SJCRH30 (cell line): ENCODE data around the gene SYTL1. TPM values are rescaled to one million over a fixed set of nuclear protein-coding genes. Genes with fewer than 3 reads are reported as not detected.
A peak's percentile ranks its signal among the peaks of the same experiment; 100 is the strongest.

Experiments
- DNase-seq, 2 experiments: peaks; one replicate each; pipeline ENCODE4 v3.0.0-alpha.2; 2015 to 2020
- H3K27ac ChIP-seq: fragments of 250-450 bp; sonication (Bioruptor Pico); 2 replicates; pipeline ENCODE4 v1.5.1; 2020; ENCODE audit warnings: mild to moderate bottlenecking, moderate library complexity
- H3K27me3 ChIP-seq: fragments of 250-450 bp; sonication (Bioruptor Pico); 2 replicates; pipeline ENCODE4 v1.5.1; 2020; ENCODE audit warnings: mild to moderate bottlenecking, moderate library complexity
- H3K36me3 ChIP-seq: fragments of 250-450 bp; sonication (Bioruptor Pico); 2 replicates; pipeline ENCODE4 v1.5.1; 2020; ENCODE audit warnings: mild to moderate bottlenecking, moderate library complexity
- H3K4me1 ChIP-seq: fragments of 250-450 bp; sonication (Bioruptor Pico); 2 replicates; pipeline ENCODE4 v1.5.1; 2020; ENCODE audit warnings: mild to moderate bottlenecking, moderate library complexity
- H3K4me3 ChIP-seq: fragments of 250-450 bp; sonication (Bioruptor Pico); 2 replicates; pipeline ENCODE4 v1.5.1; 2020; ENCODE audit warnings: mild to moderate bottlenecking, moderate library complexity
- H3K9me3 ChIP-seq: fragments of 250-450 bp; sonication (Bioruptor Pico); replicated peaks from 2 replicates; pipeline ENCODE4 v1.5.1; 2020; ENCODE audit warnings: mild to moderate bottlenecking, moderate library complexity
- total RNA-seq: library from RNA; depleted of rRNA; stranded (reverse); fragments of >200 nt; shearing (Covaris generic); gene quantifications from 2 replicates; pipeline ENCODE4 v1.2.3, GENCODE V29; 2014

SYTL1 gene
- total RNA-seq, 1 experiment from 2014 or later: 0.47 TPM

DNA sequence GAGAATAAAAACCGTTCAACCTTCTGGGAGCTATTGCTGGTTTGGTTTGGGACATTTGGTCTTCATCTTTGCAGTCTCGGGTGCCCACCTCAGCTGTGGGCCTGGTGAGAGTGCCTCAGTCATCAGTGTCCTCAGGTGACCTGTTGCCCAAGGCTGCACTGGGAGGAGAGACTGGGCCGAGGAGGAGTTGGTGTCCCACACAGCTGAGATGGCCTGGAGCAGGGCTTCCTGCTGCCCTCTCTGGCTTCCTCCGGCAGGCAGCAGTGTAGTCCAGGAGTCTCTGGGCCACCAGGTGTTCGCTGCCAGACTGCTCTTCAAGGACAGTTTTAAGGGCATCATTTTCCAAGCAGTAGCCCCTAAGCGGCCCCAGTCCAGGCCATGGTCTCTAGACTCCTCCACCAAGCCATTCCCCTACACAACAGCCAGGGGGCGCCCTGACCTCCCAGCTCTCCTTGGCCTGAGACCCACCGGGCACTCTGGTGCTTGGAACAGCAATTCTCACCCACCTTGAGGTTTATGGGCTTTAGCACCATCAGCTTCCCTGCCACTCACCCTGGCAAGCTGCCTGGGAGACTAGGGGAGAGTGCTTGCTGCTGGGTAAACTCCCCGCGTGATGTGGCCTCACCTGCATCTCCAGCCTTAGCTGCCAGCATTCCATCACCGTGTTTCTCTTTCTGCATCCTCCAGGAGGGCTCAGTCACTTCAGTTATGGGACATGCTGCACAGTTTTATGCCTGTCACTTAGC is 9.1 kb upstream of the SYTL1 start:
- DNase-seq: peak; percentile 55 to 77
- Histone ChIP-seq H3K4me3 (no peak overlapping the region), H3K9me3 (no peaks in the 10 kb centered on the region), H3K36me3 (peaks cover 26% of the 10 kb centered on the region), H3K27ac (no peak overlapping the region), H3K27me3 (no peaks in the 10 kb centered on the region), H3K4me1 (no peaks in the 10 kb centered on the region)

DNA sequence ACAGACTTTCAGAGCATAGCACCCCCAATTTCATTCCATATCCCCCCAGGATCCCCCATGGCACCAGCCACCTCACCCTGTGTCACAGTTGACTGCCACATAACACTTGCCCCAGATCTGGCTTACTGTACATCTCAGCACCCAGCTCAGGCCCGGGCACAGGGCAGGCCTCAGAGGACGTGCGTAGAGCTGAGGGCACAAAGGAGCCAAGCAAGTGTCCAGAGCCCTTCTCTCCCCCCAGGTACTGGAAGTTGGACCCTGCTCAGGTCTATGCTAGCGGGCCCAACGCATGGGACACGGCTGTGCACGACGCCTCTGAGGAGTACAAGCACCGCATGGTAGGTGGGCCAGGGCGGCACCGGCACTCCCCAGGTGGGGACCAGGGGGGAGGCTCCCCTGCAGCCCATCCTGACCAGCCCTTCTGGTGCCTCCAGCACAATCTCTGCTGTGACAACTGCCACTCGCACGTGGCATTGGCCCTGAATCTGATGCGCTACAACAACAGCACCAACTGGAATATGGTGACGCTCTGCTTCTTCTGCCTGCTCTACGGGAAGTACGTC is 8.0 kb upstream of the SYTL1 start:
- Histone ChIP-seq H3K36me3 (peaks cover 22% of the 10 kb centered on the region), H3K4me1 (no peaks in the 10 kb centered on the region), H3K27ac (no peak overlapping the region), H3K27me3 (no peaks in the 10 kb centered on the region), H3K4me3 (no peak overlapping the region), H3K9me3 (no peaks in the 10 kb centered on the region)
- no peak for DNase-seq

DNA sequence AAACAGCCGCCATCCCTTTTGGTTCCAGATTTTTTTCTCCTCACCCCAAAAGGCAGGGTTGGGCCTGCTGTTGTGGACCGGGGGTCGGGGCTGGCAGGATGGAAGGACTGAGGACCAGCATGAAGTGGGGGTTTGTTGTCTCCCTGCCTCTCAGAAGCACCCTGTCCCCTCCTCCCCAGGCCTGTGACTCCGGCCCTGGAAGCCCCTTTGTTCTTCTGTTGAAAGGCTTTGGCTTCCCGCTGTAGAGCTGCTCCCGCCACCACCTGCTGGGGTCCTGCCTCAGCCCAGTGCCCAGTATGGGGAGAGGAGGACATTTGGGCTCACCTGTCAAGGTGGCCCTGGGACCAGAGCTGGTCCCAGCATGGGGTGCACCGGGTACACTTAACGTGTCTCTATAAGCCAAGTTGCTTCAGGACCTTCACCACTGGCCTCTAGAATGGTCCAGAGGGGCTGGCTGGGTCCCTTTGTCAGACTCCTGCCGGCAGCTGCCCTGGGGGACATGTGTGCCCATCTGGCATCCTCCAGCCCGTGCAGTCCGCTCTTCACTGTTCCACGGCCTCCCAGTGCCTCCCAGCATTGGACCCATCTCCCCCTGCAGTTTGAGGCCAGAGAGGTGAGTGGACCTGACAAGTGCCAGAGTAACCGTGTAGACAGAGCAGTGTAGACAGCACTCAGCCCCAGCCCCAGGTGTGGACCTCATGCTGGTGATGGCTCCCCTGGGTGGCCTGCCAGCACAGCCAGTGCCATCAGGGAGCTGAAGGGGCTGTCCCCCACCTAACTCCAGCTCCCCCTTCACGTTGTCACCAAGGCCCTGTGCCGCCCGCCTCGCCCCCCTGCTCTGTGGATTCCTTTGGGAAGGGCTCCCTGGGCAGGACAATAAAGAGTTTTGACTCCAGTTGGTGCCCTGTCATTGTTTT is 6.1 kb upstream of the SYTL1 start:
- Histone ChIP-seq H3K36me3 (peaks cover 17% of the 10 kb centered on the region), H3K4me1 (peaks cover 3% of the 10 kb centered on the region), H3K27ac (no peak overlapping the region), H3K27me3 (no peaks in the 10 kb centered on the region), H3K9me3 (no peaks in the 10 kb centered on the region), H3K4me3 (no peak overlapping the region)
- DNase-seq: no peak

DNA sequence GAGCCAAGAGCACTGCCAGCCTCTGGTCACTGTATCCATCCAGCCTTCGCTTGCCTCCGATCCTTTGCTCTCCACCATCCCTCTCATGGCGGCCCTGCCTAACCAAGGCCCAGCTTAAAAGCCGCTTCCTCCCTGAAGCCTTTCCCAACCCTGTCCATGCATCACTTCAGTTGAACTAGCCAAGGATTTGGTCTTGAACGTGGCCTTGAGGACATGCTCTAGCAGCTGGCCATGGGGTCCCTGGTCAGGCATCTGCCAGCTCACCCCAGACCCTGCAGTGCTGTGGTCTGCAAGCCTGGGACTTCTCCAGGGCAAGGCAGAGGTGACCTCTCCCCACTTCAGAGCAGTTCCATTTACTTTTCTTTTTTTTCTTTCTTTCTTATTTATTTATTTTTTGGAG is 5.1 kb upstream of the SYTL1 start:
- Histone ChIP-seq H3K4me3 (no peak overlapping the region), H3K36me3 (peaks cover 17% of the 10 kb centered on the region)
- no peak for DNase-seq

DNA sequence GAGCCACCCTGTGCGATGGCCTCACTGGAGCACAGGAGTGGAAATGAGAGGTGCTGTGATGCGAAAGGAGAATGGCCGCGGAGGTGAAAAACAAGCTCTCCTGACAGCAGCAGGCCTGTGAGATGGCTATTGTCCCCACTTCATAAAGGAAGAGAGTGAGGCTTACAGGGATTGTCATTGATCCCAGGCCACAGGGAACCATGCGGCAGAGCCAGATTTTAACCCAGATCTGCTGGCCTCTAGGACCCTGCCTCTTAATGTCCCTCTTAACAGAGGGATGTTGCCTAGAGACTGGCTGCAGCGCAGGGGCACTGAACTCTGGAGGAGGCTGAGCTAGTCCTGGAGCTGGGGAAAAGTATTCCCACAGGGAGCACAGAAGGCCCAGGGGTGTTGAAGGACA is 3.1 kb upstream of the SYTL1 start:
- H3K27ac ChIP-seq: no peak overlapping the region
- no peak overlapping the region for H3K4me3 ChIP-seq
- no peak for DNase-seq
- H3K27me3 ChIP-seq: no peaks in the 10 kb centered on the region
- H3K36me3 ChIP-seq: peaks cover 5% of the 10 kb centered on the region
- no peaks in the 10 kb centered on the region for H3K9me3 ChIP-seq
- H3K4me1 ChIP-seq: peaks cover 28% of the 10 kb centered on the region

More for the DNA sequence above, 5.1 kb upstream of the SYTL1 start:
- Histone ChIP-seq H3K9me3 (no peaks in the 10 kb centered on the region), H3K4me1 (peaks cover 12% of the 10 kb centered on the region), H3K27me3 (no peaks in the 10 kb centered on the region), H3K27ac (no peak overlapping the region)

DNA sequence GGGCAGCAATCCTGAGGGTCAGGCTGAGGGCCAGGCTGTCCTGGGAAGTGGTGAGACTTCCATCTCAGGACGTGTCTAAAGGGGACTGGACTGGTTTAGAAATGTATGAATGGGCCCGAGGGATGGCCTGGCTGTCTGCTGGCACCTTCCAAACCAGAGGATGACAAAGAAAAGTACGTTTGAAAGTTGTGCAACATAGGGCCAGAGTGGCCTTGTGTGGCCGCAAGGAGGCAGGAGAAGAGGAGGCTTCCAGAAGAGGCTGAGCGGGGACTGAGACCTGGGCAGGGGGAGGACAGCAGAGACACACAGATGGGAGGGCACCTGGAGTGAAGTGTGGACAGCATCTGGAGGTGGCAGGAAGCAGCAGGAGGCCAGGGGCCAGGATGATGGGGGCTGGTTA is 2.6 kb upstream of the SYTL1 start:
- no peak for DNase-seq
- peaks cover 28% of the 10 kb centered on the region for H3K4me1 ChIP-seq
- no peaks in the 10 kb centered on the region for H3K9me3 ChIP-seq
- H3K4me3 ChIP-seq: no peak overlapping the region
- peaks cover 1% of the 10 kb centered on the region for H3K36me3 ChIP-seq
- no peaks in the 10 kb centered on the region for H3K27me3 ChIP-seq
- H3K27ac ChIP-seq: no peak overlapping the region

DNA sequence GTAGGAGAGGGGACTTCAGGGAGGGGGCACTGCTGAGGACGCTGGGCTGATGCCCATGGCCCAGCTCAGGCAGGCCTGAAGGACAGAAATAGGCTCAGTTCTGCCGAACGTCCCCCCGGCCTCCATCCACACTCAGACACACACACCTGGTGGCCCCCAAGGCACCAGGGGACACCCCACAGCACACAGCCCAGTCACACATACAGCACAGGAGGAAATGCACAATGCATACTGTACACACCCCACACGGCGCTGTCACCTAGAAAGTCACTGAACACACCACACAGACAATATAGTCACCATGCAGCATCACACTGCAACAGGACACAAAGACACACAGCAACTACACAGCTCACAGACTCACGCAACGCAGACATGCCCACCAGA is 562 bp downstream of the SYTL1 start:
- Histone ChIP-seq H3K27me3 (no peaks in the 10 kb centered on the region), H3K27ac (no peak overlapping the region), H3K4me3 (no peak overlapping the region), H3K4me1 (peaks cover 28% of the 10 kb centered on the region), H3K36me3 (no peaks in the 10 kb centered on the region), H3K9me3 (no peaks in the 10 kb centered on the region)
- no peak for DNase-seq

DNA sequence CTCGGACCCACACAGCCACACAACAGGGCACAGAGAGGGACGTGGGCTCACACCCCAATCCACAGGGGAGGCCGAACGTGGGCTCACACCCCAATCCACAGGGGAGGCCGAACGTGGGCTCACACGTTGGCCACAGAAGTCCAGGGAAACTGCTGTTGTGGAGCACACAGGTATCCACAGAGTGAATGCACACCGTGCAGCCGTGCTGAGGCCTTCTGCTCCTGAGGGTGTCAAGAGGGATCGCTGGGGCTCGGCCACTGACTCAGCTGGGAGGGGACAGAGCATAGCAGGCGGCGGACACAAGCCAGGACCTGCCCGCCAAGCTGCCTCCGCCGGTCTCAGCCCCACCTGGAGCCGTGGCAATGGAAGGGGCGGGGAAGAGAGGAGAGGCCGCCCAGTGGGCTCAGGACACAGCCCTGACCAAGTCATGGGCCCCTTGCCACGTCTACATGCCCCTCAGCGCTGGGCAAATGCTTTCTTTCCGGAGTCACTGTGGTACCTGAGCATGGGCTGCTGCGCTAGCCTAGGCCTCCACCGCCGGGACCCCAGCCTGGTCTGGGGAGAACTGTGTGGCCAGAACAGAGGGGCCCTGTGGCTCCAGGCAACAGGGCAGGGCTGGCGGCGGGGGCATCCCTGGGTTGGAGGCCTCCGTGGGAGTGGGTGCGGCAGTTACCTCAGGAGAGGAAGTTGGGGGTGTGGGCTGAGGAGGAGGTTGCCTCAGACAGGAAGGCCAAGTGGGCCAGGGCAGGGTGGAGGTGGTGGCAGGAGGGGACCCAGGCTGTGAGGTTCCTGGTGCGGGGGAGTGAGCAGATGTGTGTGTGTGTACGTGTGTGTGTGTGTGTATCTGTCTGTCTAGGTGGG is 1.2 kb downstream of the SYTL1 start:
- Histone ChIP-seq H3K36me3 (no peaks in the 10 kb centered on the region), H3K9me3 (no peaks in the 10 kb centered on the region), H3K27me3 (no peaks in the 10 kb centered on the region), H3K27ac (no peak overlapping the region), H3K4me1 (peaks cover 28% of the 10 kb centered on the region), H3K4me3 (peak overlapping the region; percentile 13; the same call in 1 of the 2 replicates)
- peak; percentile 43 to 44 for DNase-seq

DNA sequence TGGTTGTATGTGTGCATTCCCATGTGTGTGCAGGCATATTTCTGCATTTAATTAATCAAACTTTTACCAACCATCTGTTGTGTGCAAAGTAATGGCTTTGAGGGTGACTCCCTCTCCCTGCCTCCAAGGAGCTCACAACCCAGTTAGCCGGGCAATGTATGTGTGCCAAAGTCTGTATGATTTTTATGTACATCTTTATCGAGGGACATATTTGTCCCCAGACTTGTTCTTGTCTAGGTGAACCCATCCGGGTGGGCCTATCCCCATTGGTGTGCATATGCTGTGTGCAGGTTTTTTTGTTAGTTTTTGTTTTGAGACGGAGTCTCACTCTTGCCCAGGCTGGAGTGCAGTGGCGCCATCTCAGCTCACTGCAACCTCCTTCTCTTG is 1.8 kb downstream of the SYTL1 start:
- Histone ChIP-seq H3K4me1 (peaks cover 28% of the 10 kb centered on the region), H3K36me3 (no peaks in the 10 kb centered on the region), H3K9me3 (no peaks in the 10 kb centered on the region), H3K27me3 (no peaks in the 10 kb centered on the region), H3K27ac (no peak overlapping the region), H3K4me3 (no peak overlapping the region)
- DNase-seq: no peak

DNA sequence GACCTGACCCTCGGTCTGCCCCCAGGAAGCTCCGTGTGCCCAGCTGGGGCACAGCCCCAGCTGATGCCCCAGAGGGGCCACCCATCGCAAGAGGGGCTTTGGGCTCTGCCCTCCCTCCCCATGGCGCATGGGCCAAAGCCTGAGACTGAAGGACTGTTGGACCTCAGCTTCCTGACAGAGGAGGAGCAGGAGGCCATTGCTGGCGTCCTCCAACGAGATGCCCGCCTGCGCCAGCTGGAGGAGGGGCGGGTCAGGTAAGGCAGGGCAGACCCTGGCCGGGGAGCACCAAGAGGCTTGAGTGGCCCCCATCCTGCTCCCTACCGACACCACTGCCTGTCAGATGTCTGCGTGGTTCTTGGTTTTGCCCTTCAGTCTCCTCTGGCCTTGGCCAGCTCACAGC is 3.5 kb downstream of the SYTL1 start:
- Histone ChIP-seq H3K27ac (no peak overlapping the region), H3K4me3 (no peak overlapping the region), H3K9me3 (no peaks in the 10 kb centered on the region), H3K4me1 (peaks cover 28% of the 10 kb centered on the region), H3K36me3 (no peaks in the 10 kb centered on the region), H3K27me3 (no peaks in the 10 kb centered on the region)
- DNase-seq: no peak

DNA sequence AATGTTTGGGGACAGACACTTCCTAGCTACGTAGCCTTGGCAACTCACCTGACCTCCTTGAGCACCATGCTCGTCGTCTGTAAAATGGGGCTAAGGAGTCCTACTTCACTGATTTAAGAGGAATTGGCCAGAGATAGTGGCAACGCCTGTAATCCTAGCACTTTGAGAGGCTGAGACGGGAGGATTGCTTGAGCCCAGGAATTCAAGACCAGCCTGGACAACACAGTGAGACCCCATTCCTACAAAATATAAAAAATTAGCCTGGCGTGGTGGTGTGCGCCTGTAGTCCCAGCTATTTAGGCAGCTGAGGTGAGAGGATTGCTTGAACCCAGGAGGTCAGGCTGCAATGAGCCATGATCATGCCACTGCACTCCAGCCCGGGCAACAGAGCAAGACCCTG is 4.5 kb downstream of the SYTL1 start:
- Histone ChIP-seq H3K27me3 (no peaks in the 10 kb centered on the region), H3K9me3 (no peaks in the 10 kb centered on the region)

DNA sequence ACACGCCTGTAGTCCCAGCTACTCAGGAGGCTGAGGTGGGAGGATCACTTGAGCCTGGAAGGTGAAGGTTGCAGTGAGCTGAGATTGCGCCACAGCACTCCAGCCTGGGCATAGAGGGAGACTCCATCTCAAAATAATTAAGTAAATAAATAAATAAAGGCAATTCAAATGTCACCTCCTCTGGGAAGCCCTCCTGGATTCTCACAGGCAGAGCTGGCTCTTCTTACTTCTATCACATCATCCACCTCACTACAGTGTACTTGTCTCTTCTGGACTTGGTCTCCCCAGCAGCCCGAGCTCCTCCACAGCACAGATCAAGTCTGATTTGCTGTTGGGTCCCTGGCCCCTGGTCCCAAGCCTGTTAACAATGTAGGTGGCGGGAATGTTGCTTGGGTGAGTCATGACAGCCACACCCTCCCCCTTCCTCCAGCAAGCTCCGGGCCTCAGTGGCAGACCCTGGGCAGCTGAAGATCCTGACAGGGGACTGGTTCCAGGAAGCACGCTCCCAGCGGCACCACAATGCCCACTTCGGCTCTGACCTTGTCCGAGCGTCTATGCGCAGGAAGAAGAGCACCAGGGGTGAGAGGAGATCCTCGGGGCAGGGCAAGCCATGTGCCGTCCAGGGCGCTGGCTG is 5.3 kb downstream of the SYTL1 start:
- Histone ChIP-seq H3K4me3 (no peak overlapping the region), H3K9me3 (no peaks in the 10 kb centered on the region), H3K36me3 (no peaks in the 10 kb centered on the region), H3K27me3 (no peaks in the 10 kb centered on the region), H3K4me1 (peaks cover 12% of the 10 kb centered on the region; the same call in 1 of the 2 replicates), H3K27ac (no peak overlapping the region)
- no peak for DNase-seq

More for the DNA sequence above, 4.5 kb downstream of the SYTL1 start:
- Histone ChIP-seq H3K4me3 (no peak overlapping the region), H3K27ac (no peak overlapping the region), H3K36me3 (no peaks in the 10 kb centered on the region), H3K4me1 (peaks cover 19% of the 10 kb centered on the region; the same call in 1 of the 2 replicates)
- no peak for DNase-seq

DNA sequence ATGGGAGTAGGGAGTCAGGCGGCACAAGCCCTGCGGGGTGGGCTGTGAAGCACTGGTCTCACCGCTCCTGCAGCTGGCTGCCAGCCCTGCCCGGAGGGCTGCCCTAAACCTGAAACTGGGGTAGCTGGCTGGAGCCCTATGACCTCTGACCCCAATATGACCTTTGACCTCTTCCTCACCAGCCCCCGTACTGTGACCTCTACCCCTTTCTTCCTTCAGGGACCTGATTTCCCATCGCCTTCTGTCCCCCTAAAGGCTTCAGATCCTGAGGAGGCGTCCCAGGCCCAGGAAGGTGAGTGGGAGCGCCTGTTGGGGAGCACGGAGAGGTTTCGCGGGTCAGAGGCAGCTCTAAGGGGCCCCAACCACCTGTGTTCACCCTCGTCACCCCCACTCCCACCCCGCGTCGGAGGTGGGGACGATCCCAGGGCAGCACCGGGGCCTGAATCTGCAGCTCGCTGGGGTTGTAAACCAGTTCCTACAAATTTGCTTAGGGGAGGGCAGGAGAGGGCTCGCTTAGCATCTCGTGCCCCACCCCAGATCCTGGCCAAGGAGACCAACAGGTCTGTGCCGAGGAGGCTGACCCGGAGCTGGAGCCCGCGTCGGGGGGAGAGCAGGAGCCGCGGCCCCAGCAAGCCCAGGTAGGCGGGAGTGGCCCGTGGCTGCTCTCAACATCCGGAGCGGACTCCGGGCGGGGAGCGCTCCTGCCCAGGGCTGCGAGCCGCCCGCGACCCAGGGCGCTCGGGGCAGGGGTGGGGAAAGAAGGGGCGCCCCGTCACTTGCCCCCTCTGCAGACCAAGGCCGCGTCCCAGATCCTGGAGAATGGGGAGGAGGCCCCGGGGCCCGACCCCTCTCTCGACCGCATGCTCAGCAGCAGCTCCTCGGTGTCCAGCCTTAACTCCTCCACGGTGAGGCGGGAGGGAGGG is 7.3 kb downstream of the SYTL1 start:
- Histone ChIP-seq H3K27ac (no peak overlapping the region), H3K36me3 (no peaks in the 10 kb centered on the region), H3K4me1 (no peaks in the 10 kb centered on the region), H3K4me3 (peak overlapping the region; percentile 41), H3K9me3 (no peaks in the 10 kb centered on the region), H3K27me3 (no peaks in the 10 kb centered on the region)
- DNase-seq: peak; percentile 41 to 50
